GM19438 (cell line): ENCODE results near the gene FLT3LG.

ENCODE experiments used
- ATAC-seq: cut with Tn5 transposase; IDR thresholded peaks from one replicate; pipeline ENCODE4 v1.9.1; 2021; ENCODE audit warnings: low read depth; ENCODE audit not compliant: unreplicated experiment

Gene FLT3LG

GRCh38 chr19:49473868-49474541, at the start of gene FLT3LG:
Gene FLT3LG (plus strand): TSS chr19:49474215. CDS start chr19:49474640, 425 bp downstream.
- peak; percentile 53 for ATAC-seq

- ATAC-seq = no peak
Observed at GRCh38 chr19:49425178-49425577, 48.8 kb upstream of the FLT3LG start, which contains the start of gene GFY. Gene GFY (plus strand): TSS chr19:49425388. CDS start chr19:49426431, 1,043 bp downstream.

- no peak for ATAC-seq
Observed at GRCh38 chr19:49425922-49426592, 48.0 kb upstream of the FLT3LG start.

- ATAC-seq = no peak
Observed at GRCh38 chr19:49427339-49427738, 46.7 kb upstream of the FLT3LG start.

GRCh38 chr19:49427855-49428546, 46.0 kb upstream of the FLT3LG start:
- ATAC-seq = no peak

- ATAC-seq = no peak
Observed at GRCh38 chr19:49428547-49429451, 45.2 kb upstream of the FLT3LG start.

GRCh38 chr19:49430172-49430677, 43.8 kb upstream of the FLT3LG start:
- no peak for ATAC-seq

GRCh38 chr19:49430678-49431329, 43.2 kb upstream of the FLT3LG start:
- no peak for ATAC-seq

- no peak for ATAC-seq
Observed at GRCh38 chr19:49431330-49431749, 42.7 kb upstream of the FLT3LG start.

- no peak for ATAC-seq
Observed at GRCh38 chr19:49432141-49433073, 41.6 kb upstream of the FLT3LG start.

GRCh38 chr19:49433240-49433901, 40.6 kb upstream of the FLT3LG start:
- ATAC-seq = no peak

- ATAC-seq = no peak
Observed at GRCh38 chr19:49434907-49435583, 39.0 kb upstream of the FLT3LG start.

- no peak for ATAC-seq
Observed at GRCh38 chr19:49435670-49436069, 38.3 kb upstream of the FLT3LG start.

- no peak for ATAC-seq
Observed at GRCh38 chr19:49436381-49437017, 37.5 kb upstream of the FLT3LG start.

- ATAC-seq = no peak
Observed at GRCh38 chr19:49437231-49437630, 36.8 kb upstream of the FLT3LG start.

GRCh38 chr19:49438261-49438660, 35.8 kb upstream of the FLT3LG start:
- no peak for ATAC-seq

GRCh38 chr19:49439836-49440235, 34.2 kb upstream of the FLT3LG start:
- ATAC-seq = no peak
